CD1c-positive myeloid dendritic cell (primary cell): ENCODE measurements around the gene CD84.
"Not testable (repeated sequence)": the region's sequence is repeated elsewhere in the genome, so short reads cannot be mapped to it uniquely, and the experiment has no call there.

Experiments
- DNase-seq: peaks from one replicate; pipeline ENCODE4 v3.0.0-alpha.2; 2016; ENCODE audit errors: extremely low spot score

Gene CD84

GRCh38 chr1:160569806-160570205 lies 9.5 kb downstream of the CD84 start:
- DNase-seq = peak; percentile 44

- peak; percentile 56 for DNase-seq
Observed at GRCh38 chr1:160567858-160568682, 11.2 kb downstream of the CD84 start.

GRCh38 chr1:160567341-160567740 lies 12.0 kb downstream of the CD84 start:
- DNase-seq = no peak

GRCh38 chr1:160565564-160565963 lies 13.7 kb downstream of the CD84 start:
- DNase-seq = peak; percentile 49

GRCh38 chr1:160563230-160563629 lies 16.1 kb downstream of the CD84 start:
- not testable (repeated sequence) for DNase-seq

- DNase-seq = not testable (repeated sequence)
Observed at GRCh38 chr1:160562745-160563144, 16.6 kb downstream of the CD84 start.

- no peak for DNase-seq
Observed at GRCh38 chr1:160560806-160561205, 18.5 kb downstream of the CD84 start.

- DNase-seq = no peak
Observed at GRCh38 chr1:160560045-160560705, 19.1 kb downstream of the CD84 start.

GRCh38 chr1:160559437-160559836 lies 19.9 kb downstream of the CD84 start:
- not testable (repeated sequence) for DNase-seq

- DNase-seq = no peak
Observed at GRCh38 chr1:160558660-160559380, 20.5 kb downstream of the CD84 start.

- DNase-seq = no peak
Observed at GRCh38 chr1:160553778-160554177, 25.5 kb downstream of the CD84 start.

GRCh38 chr1:160552425-160552824 lies 26.9 kb downstream of the CD84 start:
- DNase-seq = no peak

GRCh38 chr1:160550572-160551034 lies 28.7 kb downstream of the CD84 start:
- DNase-seq = no peak

GRCh38 chr1:160549665-160550006 lies 29.7 kb downstream of the CD84 start:
- DNase-seq = no peak

- DNase-seq = no peak
Observed at GRCh38 chr1:160548960-160549664, 30.2 kb downstream of the CD84 start.

- DNase-seq = no peak
Observed at GRCh38 chr1:160548183-160548582, 31.1 kb downstream of the CD84 start.

- DNase-seq = no peak
Observed at GRCh38 chr1:160547422-160547821, 31.9 kb downstream of the CD84 start.

GRCh38 chr1:160546942-160547341 lies 32.4 kb downstream of the CD84 start:
- DNase-seq = peak; percentile 81

- peak; percentile 40 for DNase-seq
Observed at GRCh38 chr1:160544647-160545046, 34.6 kb downstream of the CD84 start.

- no peak for DNase-seq
Observed at GRCh38 chr1:160542303-160542945, 36.9 kb downstream of the CD84 start.

GRCh38 chr1:160541622-160542302 lies 37.5 kb downstream of the CD84 start:
- no peak for DNase-seq
